Measurements from ENCODE around the gene RASA1. TPM values are rescaled to one million over a fixed set of nuclear protein-coding genes. Genes with fewer than 3 reads are reported as not detected.

RASA1 gene
- total RNA-seq, 1 experiment from 2014 or later = 29.0 TPM

DNA sequence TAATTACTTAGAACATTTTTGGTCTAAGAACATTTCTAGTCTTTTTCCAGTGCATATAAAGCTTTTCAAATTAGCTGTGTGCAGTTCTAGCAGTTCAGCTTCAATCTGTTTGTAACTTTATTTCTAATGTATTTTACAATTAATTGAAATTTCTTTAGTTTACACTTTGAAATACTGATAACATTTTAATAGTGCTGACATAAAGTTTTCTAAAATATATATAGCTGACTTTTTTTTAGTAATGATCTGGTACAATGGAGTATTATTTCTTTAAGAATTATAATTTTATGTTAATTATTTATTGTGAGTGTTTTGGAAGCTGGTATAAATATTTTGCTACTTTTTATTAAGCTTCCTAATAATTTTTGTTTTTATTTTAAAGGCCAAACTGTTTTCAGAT, 101.7 kb downstream of the RASA1 start:
- Histone ChIP-seq H3K9me3 (ENCODE audit: control insufficient read depth, insufficient read depth, low read depth, low read length) (no peaks in the 10 kb centered on the region), H3K4me1 (ENCODE audit: control insufficient read depth, insufficient read depth, low read length) (no peaks in the 10 kb centered on the region), H3K27ac (ENCODE audit: low read length) (no peak overlapping the region), H3K4me3 (ENCODE audit: low read depth in 2 of 2, low read length in 2 of 2) (no peak overlapping the region), H3K27me3 (ENCODE audit: control insufficient read depth, insufficient read depth, low read length) (no peaks in the 10 kb centered on the region), H3K36me3 (ENCODE audit: control insufficient read depth, insufficient read depth, low read length) (peaks cover 21% of the 10 kb centered on the region)
- ChIA-PET POLR2A (no interaction called here), CTCF (no interaction called here)
- TF ChIP-seq TCF7L2 (IDR thresholded peaks at IDR 0.05; ENCODE audit: low read depth, low read length) (no peak), SIN3A (IDR thresholded peaks at IDR 0.05; ENCODE audit: borderline replicate concordance, insufficient read depth, low read depth, low read length) (no peak), POLR2AphosphoS5 (IDR thresholded peaks at IDR 0.05; ENCODE audit: low read depth, low read length) (no peak)
- TF ChIP-seq, protein P1, sequence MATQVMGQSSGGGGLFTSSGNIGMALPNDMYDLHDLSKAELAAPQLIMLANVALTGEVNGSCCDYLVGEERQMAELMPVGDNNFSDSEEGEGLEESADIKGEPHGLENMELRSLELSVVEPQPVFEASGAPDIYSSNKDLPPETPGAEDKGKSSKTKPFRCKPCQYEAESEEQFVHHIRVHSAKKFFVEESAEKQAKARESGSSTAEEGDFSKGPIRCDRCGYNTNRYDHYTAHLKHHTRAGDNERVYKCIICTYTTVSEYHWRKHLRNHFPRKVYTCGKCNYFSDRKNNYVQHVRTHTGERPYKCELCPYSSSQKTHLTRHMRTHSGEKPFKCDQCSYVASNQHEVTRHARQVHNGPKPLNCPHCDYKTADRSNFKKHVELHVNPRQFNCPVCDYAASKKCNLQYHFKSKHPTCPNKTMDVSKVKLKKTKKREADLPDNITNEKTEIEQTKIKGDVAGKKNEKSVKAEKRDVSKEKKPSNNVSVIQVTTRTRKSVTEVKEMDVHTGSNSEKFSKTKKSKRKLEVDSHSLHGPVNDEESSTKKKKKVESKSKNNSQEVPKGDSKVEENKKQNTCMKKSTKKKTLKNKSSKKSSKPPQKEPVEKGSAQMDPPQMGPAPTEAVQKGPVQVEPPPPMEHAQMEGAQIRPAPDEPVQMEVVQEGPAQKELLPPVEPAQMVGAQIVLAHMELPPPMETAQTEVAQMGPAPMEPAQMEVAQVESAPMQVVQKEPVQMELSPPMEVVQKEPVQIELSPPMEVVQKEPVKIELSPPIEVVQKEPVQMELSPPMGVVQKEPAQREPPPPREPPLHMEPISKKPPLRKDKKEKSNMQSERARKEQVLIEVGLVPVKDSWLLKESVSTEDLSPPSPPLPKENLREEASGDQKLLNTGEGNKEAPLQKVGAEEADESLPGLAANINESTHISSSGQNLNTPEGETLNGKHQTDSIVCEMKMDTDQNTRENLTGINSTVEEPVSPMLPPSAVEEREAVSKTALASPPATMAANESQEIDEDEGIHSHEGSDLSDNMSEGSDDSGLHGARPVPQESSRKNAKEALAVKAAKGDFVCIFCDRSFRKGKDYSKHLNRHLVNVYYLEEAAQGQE (IDR thresholded peaks at IDR 0.05; ENCODE audit: insufficient read depth in 1 of 2, low read depth in 2 of 2, low read length in 1 of 2) = no peak
- TF ChIP-seq, protein P2, sequence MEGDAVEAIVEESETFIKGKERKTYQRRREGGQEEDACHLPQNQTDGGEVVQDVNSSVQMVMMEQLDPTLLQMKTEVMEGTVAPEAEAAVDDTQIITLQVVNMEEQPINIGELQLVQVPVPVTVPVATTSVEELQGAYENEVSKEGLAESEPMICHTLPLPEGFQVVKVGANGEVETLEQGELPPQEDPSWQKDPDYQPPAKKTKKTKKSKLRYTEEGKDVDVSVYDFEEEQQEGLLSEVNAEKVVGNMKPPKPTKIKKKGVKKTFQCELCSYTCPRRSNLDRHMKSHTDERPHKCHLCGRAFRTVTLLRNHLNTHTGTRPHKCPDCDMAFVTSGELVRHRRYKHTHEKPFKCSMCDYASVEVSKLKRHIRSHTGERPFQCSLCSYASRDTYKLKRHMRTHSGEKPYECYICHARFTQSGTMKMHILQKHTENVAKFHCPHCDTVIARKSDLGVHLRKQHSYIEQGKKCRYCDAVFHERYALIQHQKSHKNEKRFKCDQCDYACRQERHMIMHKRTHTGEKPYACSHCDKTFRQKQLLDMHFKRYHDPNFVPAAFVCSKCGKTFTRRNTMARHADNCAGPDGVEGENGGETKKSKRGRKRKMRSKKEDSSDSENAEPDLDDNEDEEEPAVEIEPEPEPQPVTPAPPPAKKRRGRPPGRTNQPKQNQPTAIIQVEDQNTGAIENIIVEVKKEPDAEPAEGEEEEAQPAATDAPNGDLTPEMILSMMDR (IDR thresholded peaks at IDR 0.05) = no peak
- ATAC-seq (no peak), DNase-seq (ENCODE audit: low read depth, low spot score) (no peak)
- intact Hi-C loops (cut with micrococcal nuclease; ENCODE audit: unreplicated experiment) = no loop called here
- in situ Hi-C loops (cut with HindIII; ENCODE audit: low pct_unique_long_range_greater_than_20kb, low sequenced_read_pairs) = no loop called here
- no TSS peak for BruUV-seq (replicated peaks)

DNA sequence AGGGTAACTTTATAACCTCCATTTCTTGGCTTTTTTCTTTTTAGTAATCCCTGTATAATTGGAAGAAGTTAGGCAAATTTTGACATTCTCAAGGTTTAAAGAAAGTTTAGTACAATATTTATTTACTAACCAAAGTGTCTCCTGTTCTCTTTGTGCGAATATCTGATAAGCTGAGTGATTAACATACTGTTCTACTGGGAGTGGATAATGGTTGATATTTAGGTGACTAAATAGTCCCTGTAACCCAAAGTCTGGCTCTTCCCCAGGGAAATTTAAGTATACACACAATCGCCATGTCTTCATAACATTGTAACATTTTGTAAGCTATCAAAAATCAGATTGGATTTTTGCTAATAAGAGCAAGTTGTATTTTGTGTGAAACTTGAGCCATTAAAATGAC, 105.0 kb downstream of the RASA1 start:
- ChIA-PET CTCF (no interaction called here), POLR2A (no interaction called here)
- ATAC-seq (no peak), DNase-seq (ENCODE audit: low read depth, low spot score) (no peak)
- Histone ChIP-seq H3K36me3 (ENCODE audit: control insufficient read depth, insufficient read depth, low read length) (peaks cover 25% of the 10 kb centered on the region), H3K9me3 (ENCODE audit: control insufficient read depth, insufficient read depth, low read depth, low read length) (no peaks in the 10 kb centered on the region), H3K4me1 (ENCODE audit: control insufficient read depth, insufficient read depth, low read length) (no peaks in the 10 kb centered on the region), H3K27ac (ENCODE audit: low read length) (no peak overlapping the region), H3K27me3 (ENCODE audit: control insufficient read depth, insufficient read depth, low read length) (no peaks in the 10 kb centered on the region), H3K4me3 (ENCODE audit: low read depth in 2 of 2, low read length in 2 of 2) (no peak overlapping the region)
- no peak for TF ChIP-seq POLR2AphosphoS5 (IDR thresholded peaks at IDR 0.05; ENCODE audit: low read depth, low read length)
- TF ChIP-seq, protein P2 (IDR thresholded peaks at IDR 0.05) = no peak
- TF ChIP-seq, protein P1 (IDR thresholded peaks at IDR 0.05; ENCODE audit: insufficient read depth in 1 of 2, low read depth in 2 of 2, low read length in 1 of 2) = no peak
- TF ChIP-seq SIN3A (IDR thresholded peaks at IDR 0.05; ENCODE audit: borderline replicate concordance, insufficient read depth, low read depth, low read length) = no peak
- no peak for TF ChIP-seq TCF7L2 (IDR thresholded peaks at IDR 0.05; ENCODE audit: low read depth, low read length)
- intact Hi-C loops (cut with micrococcal nuclease; ENCODE audit: unreplicated experiment) = no loop called here
- BruUV-seq (replicated peaks) = no TSS peak
- in situ Hi-C loops (cut with HindIII; ENCODE audit: low pct_unique_long_range_greater_than_20kb, low sequenced_read_pairs) = no loop called here
